Measurements from ENCODE around the gene PCBP3.
A peak's percentile ranks its signal among the peaks of the same experiment; 100 is the strongest.

The PCBP3 gene

GRCh38 chr21:45930792-45931191 is 287.3 kb downstream of the PCBP3 start:
- no peak for TF ChIP-seq CTCF (IDR thresholded peaks at IDR 0.05; ENCODE audit: low read length, missing control alignments)
- H3K4me3 ChIP-seq (replicated peaks; ENCODE audit: low read depth, low read length) = no peak overlapping the region
- DNase-seq (ENCODE audit: low read depth) = no peak

- TF ChIP-seq CTCF (IDR thresholded peaks at IDR 0.05; ENCODE audit: low read length, missing control alignments) = no peak
- no peak for DNase-seq (ENCODE audit: low read depth)
- no peak overlapping the region for H3K4me3 ChIP-seq (replicated peaks; ENCODE audit: low read depth, low read length)
Measured at GRCh38 chr21:45931397-45931969, 288.0 kb downstream of the PCBP3 start.

- no peak for TF ChIP-seq CTCF (IDR thresholded peaks at IDR 0.05; ENCODE audit: low read length, missing control alignments)
- no peak for DNase-seq (ENCODE audit: low read depth)
- H3K4me3 ChIP-seq (replicated peaks; ENCODE audit: low read depth, low read length) = no peak overlapping the region
Measured at GRCh38 chr21:45932922-45933502, 289.5 kb downstream of the PCBP3 start.

- H3K4me3 ChIP-seq (replicated peaks; ENCODE audit: low read depth, low read length) = no peak overlapping the region
- no peak for TF ChIP-seq CTCF (IDR thresholded peaks at IDR 0.05; ENCODE audit: low read length, missing control alignments)
- no peak for DNase-seq (ENCODE audit: low read depth)
Measured at GRCh38 chr21:45934085-45934484, 290.6 kb downstream of the PCBP3 start.

- DNase-seq (ENCODE audit: low read depth) = no peak
- TF ChIP-seq CTCF (IDR thresholded peaks at IDR 0.05; ENCODE audit: low read length, missing control alignments) = no peak
- no peak overlapping the region for H3K4me3 ChIP-seq (replicated peaks; ENCODE audit: low read depth, low read length)
Measured at GRCh38 chr21:45934554-45934953, 291.0 kb downstream of the PCBP3 start.

GRCh38 chr21:45935628-45936027 is 292.1 kb downstream of the PCBP3 start:
- peak; percentile 65 for DNase-seq (ENCODE audit: low read depth)
- TF ChIP-seq CTCF (IDR thresholded peaks at IDR 0.05; ENCODE audit: low read length, missing control alignments) = no peak
- no peak overlapping the region for H3K4me3 ChIP-seq (replicated peaks; ENCODE audit: low read depth, low read length)
